ENCODE data around the gene MRPL49. TPM values are rescaled to one million over a fixed set of nuclear protein-coding genes. Genes with fewer than 3 reads are reported as not detected.

Gene MRPL49
- total RNA-seq, 2 donors from 2014 or later: 42.8 to 44.8 TPM

- Mint-ChIP-seq H3K27me3 (no peaks in the 10 kb centered on the region), H3K36me3 (ENCODE audit: low read depth) (peaks cover 3% of the 10 kb centered on the region), H3K4me3 (peak overlapping the region; percentile 47), H3K4me1 (peaks cover 27% of the 10 kb centered on the region), H3K27ac (peak overlapping the region; percentile 97)
- DNase-seq (no peak), ATAC-seq (no peak)
- H3K9me3 ChIP-seq (ENCODE audit: control insufficient read depth, low read length, poor library complexity, severe bottlenecking): no peaks in the 10 kb centered on the region
Measured at GRCh38 chr11:65109231-65110198, 12.6 kb upstream of the MRPL49 start.

- H3K36me3 Mint-ChIP-seq (ENCODE audit: low read depth): peaks cover 3% of the 10 kb centered on the region
- no peaks in the 10 kb centered on the region for H3K27me3 Mint-ChIP-seq
- H3K27ac Mint-ChIP-seq: peak overlapping the region; percentile 97
- H3K9me3 ChIP-seq (ENCODE audit: control insufficient read depth, low read length, poor library complexity, severe bottlenecking): no peaks in the 10 kb centered on the region
- peak; percentile 85 to 100 (median 86) for DNase-seq
- H3K4me3 Mint-ChIP-seq: peak overlapping the region; percentile 68
- H3K4me1 Mint-ChIP-seq: peaks cover 24% of the 10 kb centered on the region
- ATAC-seq: peak; percentile 69
Measured at GRCh38 chr11:65110354-65110861, 11.7 kb upstream of the MRPL49 start.

DNA sequence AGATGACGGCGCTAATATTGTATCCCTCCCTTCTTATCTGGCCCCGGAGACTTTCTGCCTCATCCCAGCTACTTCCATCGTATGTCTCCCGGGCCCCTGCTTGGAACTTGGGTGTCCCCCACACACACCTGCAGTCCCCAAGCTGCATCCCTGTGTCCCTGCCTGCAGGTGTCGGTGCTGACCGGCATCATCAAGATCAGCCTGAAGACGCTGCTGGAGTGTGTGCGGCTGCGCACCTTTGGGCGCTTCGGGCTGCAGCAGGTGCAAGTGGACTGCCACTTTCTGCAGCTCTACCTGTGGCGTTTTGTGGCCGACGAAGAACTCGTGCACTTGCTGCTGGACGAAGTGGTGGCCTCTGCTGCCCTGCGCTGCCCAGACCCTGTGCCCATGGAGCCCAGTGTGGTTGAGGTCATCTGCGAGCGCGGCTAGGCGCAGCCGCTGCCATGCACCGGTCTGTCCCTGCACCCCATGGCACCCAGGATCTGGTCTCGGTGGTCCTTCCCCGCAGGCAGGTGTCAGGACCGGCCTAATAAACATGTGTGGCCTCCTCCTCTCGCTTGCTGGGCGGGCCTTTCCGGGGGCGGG is 10.9 kb upstream of the MRPL49 start:
- H3K4me1 Mint-ChIP-seq: peaks cover 22% of the 10 kb centered on the region
- DNase-seq (no peak), ATAC-seq (no peak)
- no peaks in the 10 kb centered on the region for H3K27me3 Mint-ChIP-seq
- peak overlapping the region; percentile 97 for H3K4me3 Mint-ChIP-seq
- peak overlapping the region; percentile 97 for H3K27ac Mint-ChIP-seq
- peaks cover 3% of the 10 kb centered on the region for H3K36me3 Mint-ChIP-seq (ENCODE audit: low read depth)
- H3K9me3 ChIP-seq (ENCODE audit: control insufficient read depth, low read length, poor library complexity, severe bottlenecking): no peaks in the 10 kb centered on the region

- ATAC-seq (peak; percentile 80), DNase-seq (peak; percentile 89 to 95 (median 92))
- H3K27me3 Mint-ChIP-seq: no peaks in the 10 kb centered on the region
- no peaks in the 10 kb centered on the region for H3K36me3 Mint-ChIP-seq (ENCODE audit: low read depth)
- H3K4me1 Mint-ChIP-seq: peaks cover 23% of the 10 kb centered on the region
- peak within 1 kb of the TSS; percentile 97 for H3K4me3 Mint-ChIP-seq
- H3K9me3 ChIP-seq (ENCODE audit: control insufficient read depth, low read length, poor library complexity, severe bottlenecking): no peaks in the 10 kb centered on the region
- peak within 1 kb of the TSS; percentile 97 for H3K27ac Mint-ChIP-seq
Measured at GRCh38 chr11:65111744-65112545, 10.2 kb upstream of the MRPL49 start, which contains the start of gene TM7SF2. Gene TM7SF2 (plus strand): TSS chr11:65111872. CDS start chr11:65112016, 144 bp downstream.

GRCh38 chr11:65112546-65113360 is 9.4 kb upstream of the MRPL49 start:
- H3K4me1 Mint-ChIP-seq: peaks cover 25% of the 10 kb centered on the region
- no peaks in the 10 kb centered on the region for H3K9me3 ChIP-seq (ENCODE audit: control insufficient read depth, low read length, poor library complexity, severe bottlenecking)
- H3K4me3 Mint-ChIP-seq: peak overlapping the region; percentile 97
- DNase-seq: peak; percentile 67 to 76 (median 70)
- H3K36me3 Mint-ChIP-seq (ENCODE audit: low read depth): no peaks in the 10 kb centered on the region
- no peaks in the 10 kb centered on the region for H3K27me3 Mint-ChIP-seq
- ATAC-seq: peak; percentile 54
- peak overlapping the region; percentile 97 for H3K27ac Mint-ChIP-seq

DNA sequence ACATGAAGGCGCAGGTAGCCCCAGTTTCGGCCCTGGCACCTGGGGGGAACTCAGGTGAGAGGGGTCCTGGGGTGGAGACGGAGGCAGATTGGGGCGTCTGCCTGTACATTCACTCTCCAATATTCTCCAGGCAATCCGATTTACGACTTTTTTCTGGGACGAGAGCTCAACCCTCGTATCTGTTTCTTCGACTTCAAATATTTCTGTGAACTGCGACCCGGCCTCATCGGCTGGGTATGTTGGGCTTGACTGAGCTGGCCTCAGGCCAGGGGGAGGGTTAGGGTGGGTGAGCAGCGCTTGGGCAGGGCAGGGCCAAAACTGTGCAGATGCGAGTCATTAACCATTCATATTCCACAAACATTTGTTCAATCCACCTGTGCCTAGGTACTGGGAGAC is 8.8 kb upstream of the MRPL49 start:
- DNase-seq (no peak), ATAC-seq (no peak)
- H3K27ac Mint-ChIP-seq: peak overlapping the region; percentile 97
- peaks cover 27% of the 10 kb centered on the region for H3K4me1 Mint-ChIP-seq
- H3K9me3 ChIP-seq (ENCODE audit: control insufficient read depth, low read length, poor library complexity, severe bottlenecking): no peaks in the 10 kb centered on the region
- no peaks in the 10 kb centered on the region for H3K27me3 Mint-ChIP-seq
- no peaks in the 10 kb centered on the region for H3K36me3 Mint-ChIP-seq (ENCODE audit: low read depth)
- H3K4me3 Mint-ChIP-seq: peak overlapping the region; percentile 97

- DNase-seq (no peak), ATAC-seq (no peak)
- H3K4me1 Mint-ChIP-seq: peaks cover 32% of the 10 kb centered on the region
- no peaks in the 10 kb centered on the region for H3K9me3 ChIP-seq (ENCODE audit: control insufficient read depth, low read length, poor library complexity, severe bottlenecking)
- peak overlapping the region; percentile 97 for H3K27ac Mint-ChIP-seq
- no peaks in the 10 kb centered on the region for H3K36me3 Mint-ChIP-seq (ENCODE audit: low read depth)
- no peaks in the 10 kb centered on the region for H3K27me3 Mint-ChIP-seq
- peak overlapping the region; percentile 43 for H3K4me3 Mint-ChIP-seq
Measured at GRCh38 chr11:65113839-65114238, 8.3 kb upstream of the MRPL49 start.

GRCh38 chr11:65114538-65115171 is 7.5 kb upstream of the MRPL49 start:
- Mint-ChIP-seq H3K27ac (peak overlapping the region; percentile 99), H3K4me3 (peak overlapping the region; percentile 61), H3K4me1 (peaks cover 32% of the 10 kb centered on the region), H3K36me3 (ENCODE audit: low read depth) (no peaks in the 10 kb centered on the region), H3K27me3 (no peaks in the 10 kb centered on the region)
- no peak for DNase-seq
- H3K9me3 ChIP-seq (ENCODE audit: control insufficient read depth, low read length, poor library complexity, severe bottlenecking): no peaks in the 10 kb centered on the region
- ATAC-seq: no peak

DNA sequence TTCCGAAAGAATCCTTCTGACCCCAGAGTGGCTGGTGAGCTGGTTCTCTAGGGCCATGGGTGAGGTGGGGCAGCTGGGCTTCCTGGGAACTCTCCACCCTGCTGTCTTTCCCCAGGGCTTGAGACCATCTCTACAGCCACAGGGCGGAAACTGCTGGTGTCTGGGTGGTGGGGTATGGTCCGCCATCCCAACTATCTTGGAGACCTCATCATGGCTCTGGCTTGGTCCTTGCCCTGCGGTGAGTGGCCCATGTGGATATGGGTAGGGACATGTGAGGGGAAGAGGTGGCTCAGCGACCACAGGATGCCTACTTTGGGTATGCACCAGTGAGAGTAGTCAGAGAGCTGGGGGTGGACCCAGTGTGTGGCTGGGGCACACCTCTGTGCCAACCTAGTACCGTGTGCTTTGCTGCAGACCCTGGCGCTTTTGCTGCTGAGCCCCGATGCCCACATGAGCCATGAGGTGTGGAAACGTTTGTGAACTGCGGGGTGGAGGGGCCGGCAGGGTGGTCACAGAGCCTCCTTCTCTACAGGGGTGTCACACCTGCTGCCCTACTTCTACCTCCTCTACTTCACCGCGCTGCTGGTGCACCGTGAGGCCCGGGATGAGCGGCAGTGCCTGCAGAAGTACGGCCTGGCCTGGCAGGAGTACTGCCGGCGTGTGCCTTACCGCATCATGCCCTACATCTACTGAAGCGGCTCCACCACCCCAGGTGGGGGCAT is 6.6 kb upstream of the MRPL49 start:
- DNase-seq: no peak
- peak overlapping the region; percentile 61 for H3K4me3 Mint-ChIP-seq
- H3K27ac Mint-ChIP-seq: peak overlapping the region; percentile 99
- H3K36me3 Mint-ChIP-seq (ENCODE audit: low read depth): no peaks in the 10 kb centered on the region
- peaks cover 28% of the 10 kb centered on the region for H3K4me1 Mint-ChIP-seq
- no peaks in the 10 kb centered on the region for H3K9me3 ChIP-seq (ENCODE audit: control insufficient read depth, low read length, poor library complexity, severe bottlenecking)
- H3K27me3 Mint-ChIP-seq: no peaks in the 10 kb centered on the region
- ATAC-seq: no peak

- no peaks in the 10 kb centered on the region for H3K27me3 Mint-ChIP-seq
- ATAC-seq: peak; percentile 20
- peaks cover 32% of the 10 kb centered on the region for H3K4me1 Mint-ChIP-seq
- peak overlapping the region; percentile 94 for H3K4me3 Mint-ChIP-seq
- H3K36me3 Mint-ChIP-seq (ENCODE audit: low read depth): peaks cover 5% of the 10 kb centered on the region
- H3K9me3 ChIP-seq (ENCODE audit: control insufficient read depth, low read length, poor library complexity, severe bottlenecking): no peaks in the 10 kb centered on the region
- H3K27ac Mint-ChIP-seq: peak overlapping the region; percentile 99
- DNase-seq: peak in 2 of 3 donors; percentile 36 to 46
Measured at GRCh38 chr11:65116370-65117205, 5.5 kb upstream of the MRPL49 start.

All from T-helper 17 cell (primary cell).